Lower leg skin (tissue), 3 donors: ENCODE results near the gene RIMKLA.

Experiments
- CTCF ChIP-seq, 3 donors: fragments of 450-650 bp; IDR thresholded peaks; one replicate each; pipeline ENCODE4 v1.5.1; 2016; ENCODE audit warnings: antibody characterized with exemption in 3 of 3, mild to moderate bottlenecking in 3 of 3, moderate library complexity in 2 of 3
- POLR2A ChIP-seq, 2 donors: fragments of 450-650 bp; IDR thresholded peaks; one replicate each; pipeline ENCODE4 v1.6.1; 2016 to 2017; ENCODE audit warnings: antibody characterized with exemption in 2 of 2, mild to moderate bottlenecking in 1 of 2, moderate library complexity in 1 of 2

GRCh38 chr1:42431514-42431913, 50.9 kb downstream of the RIMKLA start:
- TF ChIP-seq CTCF (IDR thresholded peaks at IDR 0.05) (no peak), POLR2A (IDR thresholded peaks at IDR 0.05) (no peak)
